OCI-LY3 (cell line): ENCODE results near the gene NTN3.

Source experiments
- EZH2phosphoT487 ChIP-seq: fragments of 200-600 bp; shearing (Covaris generic); IDR thresholded peaks from 2 replicates; pipeline ENCODE4 v1.6.1; 2018; ENCODE audit warnings: antibody characterized with exemption, mixed run types, low read depth
- TF ChIP-seq, protein P1 (sequence below): fragments of 200-600, 300-600 bp; sonication (generic); IDR thresholded peaks from 2 replicates; pipeline ENCODE4 v1.5.1; 2014; ENCODE audit warnings: antibody characterized with exemption, low read length, low read depth

DNA sequence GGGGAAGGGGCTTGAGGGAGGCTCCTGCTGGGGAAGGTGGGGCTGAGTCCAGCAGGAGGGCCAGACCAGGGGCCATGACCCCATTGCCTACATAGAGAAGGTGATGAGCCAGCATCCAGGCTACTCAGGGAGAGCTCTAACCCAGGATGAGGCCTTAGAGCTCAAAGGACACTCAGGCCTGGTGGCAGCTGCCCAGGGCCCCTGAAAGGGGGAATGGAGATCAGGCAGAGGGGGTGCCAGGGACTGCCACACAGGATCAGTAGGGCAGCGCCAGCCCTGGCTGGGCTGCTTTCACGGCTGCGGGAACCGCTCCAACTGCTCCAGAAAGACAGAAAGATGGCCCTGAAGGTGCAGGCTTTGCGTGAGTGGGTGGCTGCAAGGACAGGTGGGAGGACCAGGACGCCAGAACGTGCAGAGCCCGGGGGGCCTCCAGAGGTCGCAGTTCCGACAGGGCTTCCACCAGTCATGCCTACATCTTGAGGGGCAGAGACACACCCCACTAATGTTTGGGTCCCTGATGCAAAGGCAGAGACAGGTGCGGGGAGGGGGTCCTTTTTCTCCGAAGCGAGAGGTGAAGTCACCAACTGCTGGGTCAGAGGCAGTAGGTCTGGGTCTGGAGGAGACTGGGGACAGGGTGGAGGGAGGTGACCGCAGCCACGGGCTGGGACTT lies 41.8 kb downstream of the NTN3 start:
- TF ChIP-seq, protein P1, sequence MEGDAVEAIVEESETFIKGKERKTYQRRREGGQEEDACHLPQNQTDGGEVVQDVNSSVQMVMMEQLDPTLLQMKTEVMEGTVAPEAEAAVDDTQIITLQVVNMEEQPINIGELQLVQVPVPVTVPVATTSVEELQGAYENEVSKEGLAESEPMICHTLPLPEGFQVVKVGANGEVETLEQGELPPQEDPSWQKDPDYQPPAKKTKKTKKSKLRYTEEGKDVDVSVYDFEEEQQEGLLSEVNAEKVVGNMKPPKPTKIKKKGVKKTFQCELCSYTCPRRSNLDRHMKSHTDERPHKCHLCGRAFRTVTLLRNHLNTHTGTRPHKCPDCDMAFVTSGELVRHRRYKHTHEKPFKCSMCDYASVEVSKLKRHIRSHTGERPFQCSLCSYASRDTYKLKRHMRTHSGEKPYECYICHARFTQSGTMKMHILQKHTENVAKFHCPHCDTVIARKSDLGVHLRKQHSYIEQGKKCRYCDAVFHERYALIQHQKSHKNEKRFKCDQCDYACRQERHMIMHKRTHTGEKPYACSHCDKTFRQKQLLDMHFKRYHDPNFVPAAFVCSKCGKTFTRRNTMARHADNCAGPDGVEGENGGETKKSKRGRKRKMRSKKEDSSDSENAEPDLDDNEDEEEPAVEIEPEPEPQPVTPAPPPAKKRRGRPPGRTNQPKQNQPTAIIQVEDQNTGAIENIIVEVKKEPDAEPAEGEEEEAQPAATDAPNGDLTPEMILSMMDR, result no peak
- no peak for TF ChIP-seq EZH2phosphoT487
